ENCODE results near the gene MESP1.

Gene MESP1

DNA sequence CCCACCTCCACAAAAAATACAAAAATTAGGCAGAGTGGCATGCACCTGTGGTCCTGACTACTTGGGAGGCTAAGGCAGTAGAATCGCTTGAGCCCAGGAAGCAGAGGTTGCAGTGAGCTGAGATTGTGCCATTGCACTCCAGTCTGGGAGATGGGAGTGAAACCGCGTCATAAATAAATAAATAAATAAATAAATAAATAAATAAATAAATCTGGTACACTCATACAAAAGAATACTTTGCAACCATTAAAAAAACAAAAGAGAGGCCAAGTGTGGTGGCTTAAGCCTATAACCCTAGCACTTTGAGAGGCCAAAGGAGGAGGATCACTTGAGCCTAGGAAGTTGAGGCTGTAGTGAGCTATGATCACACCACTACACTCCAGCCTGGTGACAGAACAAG is 28.0 kb downstream of the MESP1 start:
- no peak for DNase-seq (ENCODE audit: low read depth in 3 of 3)

DNA sequence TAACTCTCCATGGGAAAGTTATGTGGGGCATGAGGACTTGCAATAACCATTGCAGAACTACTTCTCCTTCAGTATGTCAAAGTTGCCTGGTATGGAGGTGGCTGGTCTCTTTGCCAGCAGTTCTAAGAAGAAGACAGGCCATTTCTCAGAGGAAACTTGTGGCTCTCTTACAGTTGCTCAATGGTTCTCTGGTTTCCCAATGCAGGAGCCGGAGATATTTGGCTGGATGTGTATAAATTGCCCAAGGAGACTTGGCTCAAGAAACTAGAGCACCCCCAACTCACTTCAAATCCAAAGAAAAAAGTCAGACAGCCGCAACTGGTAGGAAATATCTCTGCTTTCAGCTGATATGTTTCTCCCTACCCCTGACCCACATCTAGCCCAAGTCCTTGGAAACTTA is 36.3 kb downstream of the MESP1 start:
- DNase-seq (ENCODE audit: low read depth in 3 of 3): no peak

DNA sequence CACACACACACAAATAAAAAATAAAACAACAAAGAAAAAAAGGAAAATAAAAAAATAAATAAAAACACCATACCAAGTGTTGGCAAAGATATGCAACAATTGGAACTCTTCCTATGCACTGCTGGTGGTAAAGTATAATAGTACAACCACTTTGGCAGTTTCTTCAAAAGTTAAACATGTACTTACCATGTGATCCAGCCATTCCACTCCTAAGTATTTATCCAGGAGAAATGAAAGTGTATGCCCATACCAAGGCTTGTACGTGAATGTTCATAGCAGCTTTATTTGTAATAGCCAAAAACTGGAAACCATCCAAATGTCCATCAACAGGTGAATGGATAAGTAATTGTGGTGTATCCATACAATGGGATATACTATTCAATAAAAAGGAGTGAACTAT is 43.5 kb downstream of the MESP1 start:
- DNase-seq (ENCODE audit: low read depth in 3 of 3): no peak

DNA sequence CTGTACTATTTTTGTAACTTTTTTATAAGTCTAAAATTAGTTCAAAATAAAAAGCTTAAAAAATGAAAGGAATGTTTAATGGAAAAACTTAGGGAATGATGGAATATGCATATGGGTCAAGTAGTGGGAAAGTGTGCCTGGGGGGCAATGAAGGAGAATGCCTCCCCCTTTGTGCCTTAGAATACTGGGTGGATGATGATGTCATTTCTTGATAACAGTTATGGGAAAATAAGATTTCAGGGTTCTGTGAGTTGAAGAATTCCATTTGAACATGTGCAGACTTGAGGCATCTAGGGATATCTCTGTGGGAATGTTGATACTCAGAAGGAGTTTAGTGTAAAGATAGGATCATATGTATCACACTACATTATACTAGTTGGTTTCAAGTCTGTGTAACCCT is 46.6 kb downstream of the MESP1 start:
- no peak for DNase-seq (ENCODE audit: low read depth in 3 of 3)

Measured in stimulated activated CD4-positive, alpha-beta T cell treated with anti-CD3 and anti-CD28 coated beads, TNF-alpha, amount 100 ng/mL, for 4 hours (primary cell).